GM10248 (cell line): ENCODE results near the gene MATCAP1.

Experiments
- CTCF ChIA-PET: fragments of 300-600 bp; sonication (Branson Sonifier 250); formaldehyde crosslinking; extraction: SDS; loops from one replicate; lab custom pipeline; 2021; ENCODE audit warnings: antibody characterized with exemption; lab: Yijun Ruan, JAX
- POLR2A ChIA-PET: fragments of 350-650 bp; sonication (Branson Sonifier 250); formaldehyde crosslinking; extraction: SDS; loops from one replicate; lab custom pipeline; 2020; ENCODE audit warnings: antibody characterized with exemption; lab: Yijun Ruan, JAX
- DNase-seq: peaks from one replicate; pipeline ENCODE4 v3.0.0; 2012; ENCODE audit errors: extremely low spot score
- TF ChIP-seq, protein P1 (sequence below): IDR thresholded peaks from 2 replicates; pipeline ENCODE4 v1.5.1; 2012; ENCODE audit warnings: mild to moderate bottlenecking, low read depth; ENCODE audit errors: extremely low read depth, missing control alignments, control extremely low read depth

The MATCAP1 gene

DNA sequence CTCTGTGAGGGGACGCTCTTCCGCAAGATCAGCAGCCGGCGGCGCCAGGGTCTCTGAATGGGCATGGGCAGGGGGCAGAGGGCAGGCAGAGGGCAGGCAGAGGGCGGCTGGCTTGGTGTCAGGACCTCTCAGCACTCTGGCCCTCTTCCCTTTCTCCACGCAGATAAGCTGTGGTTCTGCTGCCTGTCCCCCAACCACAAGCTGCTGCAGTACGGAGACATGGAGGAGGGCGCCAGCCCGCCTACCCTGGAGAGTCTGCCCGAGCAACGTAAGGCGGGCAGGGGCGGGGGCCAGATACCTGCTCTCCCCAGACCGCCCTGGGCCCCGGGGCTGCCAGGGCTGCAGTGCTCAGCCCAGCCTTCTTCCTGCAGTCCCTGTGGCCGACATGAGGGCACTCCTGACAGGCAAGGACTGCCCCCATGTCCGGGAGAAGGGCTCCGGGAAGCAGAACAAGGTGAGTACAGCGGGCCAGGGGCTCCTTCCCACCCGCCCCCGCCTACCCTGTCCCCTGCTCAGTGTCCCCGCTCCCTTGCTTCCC lies 19.3 kb upstream of the MATCAP1 start:
- ChIA-PET CTCF (interaction anchor here (1.2 to 2.8 kb wide), 4 partner anchors 9 to 185 kb away, joined by 3 to 10 read pairs (median 4); no protein-coding TSS in a partner anchor), POLR2A (interaction anchor here (0.7 kb wide), 1 partner anchor 44 kb away, joined by 4 read pairs; the partner anchor contains the start of gene FHOD1)
- DNase-seq: no peak
- TF ChIP-seq, protein P1, sequence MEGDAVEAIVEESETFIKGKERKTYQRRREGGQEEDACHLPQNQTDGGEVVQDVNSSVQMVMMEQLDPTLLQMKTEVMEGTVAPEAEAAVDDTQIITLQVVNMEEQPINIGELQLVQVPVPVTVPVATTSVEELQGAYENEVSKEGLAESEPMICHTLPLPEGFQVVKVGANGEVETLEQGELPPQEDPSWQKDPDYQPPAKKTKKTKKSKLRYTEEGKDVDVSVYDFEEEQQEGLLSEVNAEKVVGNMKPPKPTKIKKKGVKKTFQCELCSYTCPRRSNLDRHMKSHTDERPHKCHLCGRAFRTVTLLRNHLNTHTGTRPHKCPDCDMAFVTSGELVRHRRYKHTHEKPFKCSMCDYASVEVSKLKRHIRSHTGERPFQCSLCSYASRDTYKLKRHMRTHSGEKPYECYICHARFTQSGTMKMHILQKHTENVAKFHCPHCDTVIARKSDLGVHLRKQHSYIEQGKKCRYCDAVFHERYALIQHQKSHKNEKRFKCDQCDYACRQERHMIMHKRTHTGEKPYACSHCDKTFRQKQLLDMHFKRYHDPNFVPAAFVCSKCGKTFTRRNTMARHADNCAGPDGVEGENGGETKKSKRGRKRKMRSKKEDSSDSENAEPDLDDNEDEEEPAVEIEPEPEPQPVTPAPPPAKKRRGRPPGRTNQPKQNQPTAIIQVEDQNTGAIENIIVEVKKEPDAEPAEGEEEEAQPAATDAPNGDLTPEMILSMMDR: no peak

DNA sequence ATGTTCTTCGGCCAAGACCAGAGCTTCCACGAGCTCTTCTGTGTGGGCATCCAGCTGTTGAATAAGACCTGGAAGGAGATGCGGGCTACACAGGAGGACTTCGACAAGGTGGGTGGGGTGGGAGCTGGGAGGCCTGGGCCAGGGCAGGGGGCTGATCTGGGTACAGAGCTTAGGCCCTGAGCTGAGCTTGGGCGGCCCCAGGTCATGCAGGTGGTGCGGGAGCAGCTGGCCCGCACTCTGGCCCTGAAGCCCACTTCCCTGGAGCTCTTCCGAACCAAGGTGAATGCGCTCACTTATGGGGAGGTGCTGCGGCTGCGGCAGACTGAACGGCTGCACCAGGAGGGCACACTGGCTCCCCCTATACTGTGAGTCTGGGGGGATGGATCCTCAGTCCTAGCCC lies 18.7 kb upstream of the MATCAP1 start:
- TF ChIP-seq, protein P1: no peak
- DNase-seq: no peak
- ChIA-PET POLR2A (no interaction called here), CTCF (interaction anchor here (1.2 to 2.8 kb wide), 4 partner anchors 8 to 185 kb away, joined by 3 to 10 read pairs (median 4); no protein-coding TSS in a partner anchor)

DNA sequence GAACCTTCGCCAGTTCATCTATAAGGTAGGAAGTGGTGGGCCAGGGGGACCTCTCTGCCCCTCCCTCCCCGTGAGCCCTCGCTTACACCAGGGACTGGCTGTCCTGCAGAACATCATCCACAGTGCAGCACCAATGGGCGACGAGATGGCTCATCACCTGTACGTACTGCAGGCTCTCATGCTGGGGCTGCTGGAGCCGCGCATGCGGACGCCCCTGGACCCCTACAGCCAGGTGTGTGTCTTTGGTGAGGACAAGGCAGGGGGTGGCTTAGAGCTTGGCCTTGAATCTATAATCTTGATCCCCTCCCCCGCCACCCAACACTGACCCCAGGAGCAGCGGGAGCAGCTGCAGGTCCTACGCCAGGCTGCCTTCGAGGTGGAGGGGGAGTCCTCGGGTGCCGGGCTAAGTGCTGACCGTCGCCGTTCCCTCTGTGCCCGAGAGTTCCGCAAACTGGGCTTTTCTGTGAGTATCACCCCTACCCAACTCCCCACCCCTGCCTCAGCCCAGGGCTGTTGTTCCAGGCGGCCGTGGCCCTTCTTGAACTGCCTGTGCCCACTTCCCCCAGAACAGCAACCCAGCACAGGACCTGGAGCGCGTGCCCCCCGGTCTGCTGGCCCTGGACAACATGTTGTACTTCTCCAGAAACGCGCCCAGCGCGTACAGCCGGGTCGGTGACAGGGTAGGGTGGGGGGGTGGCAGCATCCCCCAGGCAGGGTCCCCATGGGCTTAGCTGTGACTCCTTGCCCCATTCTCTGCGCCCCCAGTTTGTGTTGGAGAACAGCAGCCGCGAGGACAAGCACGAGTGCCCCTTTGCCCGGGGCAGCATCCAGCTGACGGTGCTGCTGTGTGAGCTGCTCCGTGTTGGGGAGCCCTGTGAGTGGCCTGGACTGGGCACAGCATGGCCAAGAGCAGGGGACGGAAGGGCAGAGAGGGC lies 17.9 kb upstream of the MATCAP1 start:
- TF ChIP-seq, protein P1: no peak
- ChIA-PET POLR2A (no interaction called here), CTCF (interaction anchor here (1.2 to 2.8 kb wide), 3 partner anchors 13 to 184 kb away, joined by 3 to 10 read pairs (median 3); no protein-coding TSS in a partner anchor)
- DNase-seq: no peak

DNA sequence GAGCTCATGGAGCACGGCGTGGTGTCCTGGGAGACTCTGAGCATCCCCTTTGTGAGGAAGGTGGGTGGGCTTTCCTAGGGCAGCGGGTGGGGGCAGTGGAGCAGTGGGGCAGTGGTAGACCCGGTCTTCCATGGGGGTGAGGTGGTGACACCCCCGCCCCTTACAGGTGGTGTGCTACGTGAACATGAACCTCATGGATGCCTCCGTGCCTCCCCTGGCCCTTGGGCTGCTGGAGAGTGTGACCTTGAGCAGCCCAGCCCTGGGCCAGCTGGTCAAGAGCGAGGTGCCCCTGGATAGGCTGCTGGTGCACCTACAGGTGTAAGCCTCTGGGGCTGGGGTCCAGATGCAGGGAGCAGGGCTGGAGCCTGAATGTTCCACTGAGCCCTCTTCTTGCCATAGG lies 16.7 kb upstream of the MATCAP1 start:
- ChIA-PET CTCF (no interaction called here), POLR2A (no interaction called here)
- DNase-seq: no peak
- TF ChIP-seq, protein P1: no peak

DNA sequence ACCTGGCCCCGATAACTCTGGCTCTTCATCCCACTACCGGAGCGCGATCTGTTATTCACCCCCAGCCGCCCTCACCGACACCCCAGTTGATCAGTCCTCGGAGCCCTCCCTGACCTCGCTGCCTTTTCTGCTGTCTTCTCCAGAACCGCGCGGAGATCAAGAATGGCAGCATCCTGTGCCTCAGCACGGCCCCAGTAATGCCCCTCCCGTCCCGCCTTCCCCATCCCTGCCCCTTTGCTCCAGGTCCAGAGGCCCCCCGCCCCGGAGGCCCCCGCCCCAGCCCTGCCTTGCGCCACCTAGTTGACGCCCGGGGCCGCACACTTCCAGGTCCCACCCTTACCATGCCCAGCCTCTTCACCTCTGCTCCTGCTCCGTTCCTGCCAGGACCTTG lies 16.0 kb upstream of the MATCAP1 start:
- no peak for DNase-seq
- ChIA-PET CTCF (interaction anchor here (2.5 to 3.0 kb wide), 2 partner anchors 18 to 26 kb away, joined by 8 to 16 read pairs; partner anchors contain the start of gene TMEM208), POLR2A (no interaction called here)

More for the DNA sequence above, 16.0 kb upstream of the MATCAP1 start:
- TF ChIP-seq, protein P1: no peak
